HTR-8/SVneo (cell line): Measurements from ENCODE around the gene MLF2.

Experiments used
- DNase-seq: peaks from one replicate; pipeline ENCODE4 v3.0.0; 2011; ENCODE audit warnings: low spot score, mixed read lengths; ENCODE audit not compliant: insufficient read length
- FAIRE-seq: peaks from 2 replicates; lab custom pipeline; 2011; peaks lifted over from hg19 to GRCh38; lab: Jason Lieb, UNC

MLF2 gene

DNA sequence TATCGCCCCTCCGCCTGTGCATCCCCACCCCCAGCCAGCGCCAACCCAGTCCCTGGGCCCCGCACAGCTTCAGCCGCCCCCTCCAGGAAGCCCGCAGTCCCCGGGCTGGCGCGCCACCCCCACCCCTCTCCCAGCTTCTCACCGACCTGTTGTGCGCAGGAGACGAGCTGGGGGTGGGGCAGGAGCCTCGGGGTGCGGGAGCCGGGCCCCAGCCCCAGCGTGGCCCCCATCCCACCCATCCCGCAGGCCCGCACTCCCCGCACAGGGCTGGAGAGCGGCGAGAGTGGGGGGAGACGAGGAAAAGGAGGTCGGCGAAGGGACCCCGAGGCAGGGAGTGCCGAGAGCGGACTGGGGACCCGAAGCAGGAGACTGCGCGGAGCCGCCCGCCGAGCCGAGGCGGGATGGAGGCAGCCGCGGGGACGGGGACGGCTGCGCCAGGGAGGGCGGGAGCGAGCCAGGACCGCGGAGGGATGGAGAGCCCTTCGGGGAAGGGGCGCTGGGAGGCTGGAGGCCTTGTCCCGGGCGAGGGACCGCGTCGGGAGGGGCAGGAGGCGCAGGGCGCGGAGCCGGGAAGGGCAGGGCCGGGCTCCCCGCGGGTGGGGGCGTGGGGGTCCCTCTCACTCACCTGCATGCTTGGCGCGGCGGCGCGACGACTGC lies 52.8 kb downstream of the MLF2 start:
- FAIRE-seq (peak; percentile 81), DNase-seq (peak; percentile 42)

DNA sequence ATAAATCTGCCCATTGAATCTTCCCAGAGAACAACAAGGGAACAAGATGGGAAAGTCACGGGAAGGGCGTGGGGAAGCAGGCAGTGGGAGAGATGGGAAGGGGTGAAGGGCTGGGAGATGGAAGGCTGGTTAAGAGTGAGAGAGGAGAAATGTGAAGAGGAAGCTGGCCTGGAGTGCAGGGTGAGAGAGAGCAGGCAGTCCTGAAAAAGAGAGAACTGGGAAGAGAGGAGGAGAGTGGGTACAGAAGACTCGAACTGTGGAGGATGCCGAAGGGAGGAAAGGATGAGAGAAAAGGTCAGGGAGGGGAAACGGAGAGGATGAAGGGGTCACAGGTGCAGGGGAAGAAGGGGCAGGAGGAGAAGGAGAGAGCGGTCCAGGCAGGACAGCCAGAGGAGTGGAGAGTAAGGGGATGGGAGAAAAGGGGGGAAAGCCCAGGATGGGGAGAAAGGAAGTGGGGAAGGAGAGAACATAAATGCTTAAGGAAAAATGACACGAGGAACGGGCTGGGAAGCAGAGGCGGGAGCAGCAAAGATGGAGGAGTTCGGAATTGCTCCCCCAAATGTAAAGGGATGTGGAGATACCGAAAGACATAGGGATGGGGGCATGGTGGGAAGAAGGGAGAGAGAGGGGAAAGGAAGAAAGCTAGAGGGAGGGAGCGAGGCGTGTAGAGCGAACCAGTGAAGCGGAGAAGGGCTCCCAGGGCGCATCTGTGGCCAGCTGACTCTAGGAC lies 53.5 kb downstream of the MLF2 start:
- DNase-seq (no peak), FAIRE-seq (no peak)

DNA sequence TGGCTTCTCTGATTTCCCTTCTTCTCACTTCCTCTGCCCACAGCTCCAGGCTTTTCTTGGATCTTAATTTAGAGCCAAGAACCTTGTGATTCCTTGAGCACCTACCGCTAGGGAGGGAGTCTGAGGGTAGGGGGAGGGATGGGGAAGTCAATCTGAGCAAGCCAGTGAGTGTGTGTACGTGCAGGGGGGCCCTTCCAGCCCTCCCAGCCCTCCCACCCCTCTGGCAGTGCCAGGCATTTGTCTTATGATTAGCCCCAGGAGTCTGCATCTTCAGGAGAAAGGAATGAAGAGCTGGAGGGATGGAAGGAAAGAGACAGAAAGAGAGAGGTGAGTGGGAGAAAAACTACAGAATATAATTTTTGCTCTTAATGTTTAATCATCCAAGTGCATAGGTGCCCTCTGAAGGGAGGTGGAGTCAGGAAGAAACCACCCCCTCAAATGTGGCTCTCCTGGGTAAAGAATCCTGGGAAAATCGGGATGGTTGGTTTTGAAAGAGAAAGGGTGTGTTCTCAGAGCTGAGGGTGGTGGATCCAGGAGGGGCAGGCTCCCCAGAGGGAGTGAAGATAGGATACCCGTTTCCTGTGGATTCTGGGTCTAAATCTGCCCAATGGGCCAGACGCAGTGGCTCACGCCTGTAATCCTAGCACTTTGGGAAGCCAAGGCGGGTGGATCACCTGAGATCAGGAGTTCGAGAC lies 54.4 kb downstream of the MLF2 start:
- DNase-seq, result no peak
- FAIRE-seq, result peak; percentile 42
